ENCODE results near the gene PLA2G5.
"Not testable (repeated sequence)": the region's sequence is repeated elsewhere in the genome, so short reads cannot be mapped to it uniquely, and the experiment has no call there.

Gene PLA2G5, protein sequence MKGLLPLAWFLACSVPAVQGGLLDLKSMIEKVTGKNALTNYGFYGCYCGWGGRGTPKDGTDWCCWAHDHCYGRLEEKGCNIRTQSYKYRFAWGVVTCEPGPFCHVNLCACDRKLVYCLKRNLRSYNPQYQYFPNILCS

DNA sequence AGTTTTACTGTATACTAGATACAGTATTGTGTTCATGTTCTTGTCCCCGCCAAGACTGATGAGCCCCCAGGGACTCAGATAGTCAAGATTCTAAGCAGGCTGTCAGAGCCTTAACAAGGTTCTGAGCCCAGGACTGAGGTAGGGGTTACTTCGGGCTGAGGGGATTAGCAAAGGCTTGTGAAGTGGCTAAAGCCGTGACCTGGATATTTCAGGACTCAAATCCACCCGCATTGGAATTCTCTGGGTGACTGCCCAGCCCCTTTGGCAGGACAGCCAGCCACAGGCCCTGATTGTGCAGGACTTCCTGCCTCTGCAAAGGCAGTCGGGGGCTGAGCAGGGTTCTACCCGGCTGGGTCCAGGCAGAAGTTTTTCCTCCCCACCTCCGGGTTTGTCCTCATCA is at the start of gene PLA2G5:
Gene PLA2G5 (plus strand): TSS at position 321 of the 400 bp plus-strand sequence. CDS start 14,637 bp downstream, outside the sequence.
- peak in 6 of 10 donors; percentile 7 to 56 (median 38) for DNase-seq

DNA sequence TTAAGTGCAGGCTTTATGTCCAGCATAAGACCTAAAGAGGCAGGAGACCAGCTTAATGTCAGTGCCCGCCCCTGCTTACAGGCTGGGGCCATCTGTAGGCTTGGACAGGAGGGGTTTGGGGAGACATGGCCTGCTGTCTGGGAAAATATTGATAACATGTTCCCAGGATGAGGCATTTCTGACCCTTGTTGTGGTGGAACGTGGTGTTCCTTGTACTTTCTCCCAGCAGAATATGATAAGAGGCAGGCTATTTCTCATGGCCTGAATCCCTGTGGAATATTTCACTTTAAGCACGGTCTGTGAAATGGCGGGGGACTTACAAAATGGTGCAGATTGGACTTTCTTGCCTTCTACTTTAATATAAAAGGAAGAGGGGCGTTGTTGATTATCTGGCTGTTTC is 41.9 kb upstream of the PLA2G5 start:
- intact Hi-C loops (cut with DNase I) = no loop called here
- DNase-seq = no peak

More for the DNA sequence above, at the start of gene PLA2G5:
- intact Hi-C loops (cut with DNase I) = no loop called here

DNA sequence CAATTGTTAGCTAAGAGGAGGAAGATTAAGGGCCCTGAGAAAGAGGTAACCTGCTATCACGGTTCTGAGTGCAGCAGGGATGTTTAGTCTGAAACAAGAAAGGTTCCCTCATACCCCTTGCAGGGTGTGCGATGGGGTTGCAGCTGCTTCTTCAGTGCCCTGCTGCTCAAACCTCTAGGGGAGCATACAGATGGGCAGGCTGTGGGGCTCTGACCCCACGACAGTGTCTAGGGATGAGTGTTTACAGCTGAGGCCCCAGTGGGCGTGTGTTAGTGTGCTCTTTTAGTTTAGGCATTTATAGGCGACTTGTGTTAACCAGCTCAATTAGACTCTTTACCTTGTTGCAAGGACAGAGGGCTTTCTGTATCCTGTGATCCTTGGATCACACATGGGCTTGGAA is 41.3 kb upstream of the PLA2G5 start:
- no peak for DNase-seq
- intact Hi-C loops (cut with DNase I) = no loop called here

DNA sequence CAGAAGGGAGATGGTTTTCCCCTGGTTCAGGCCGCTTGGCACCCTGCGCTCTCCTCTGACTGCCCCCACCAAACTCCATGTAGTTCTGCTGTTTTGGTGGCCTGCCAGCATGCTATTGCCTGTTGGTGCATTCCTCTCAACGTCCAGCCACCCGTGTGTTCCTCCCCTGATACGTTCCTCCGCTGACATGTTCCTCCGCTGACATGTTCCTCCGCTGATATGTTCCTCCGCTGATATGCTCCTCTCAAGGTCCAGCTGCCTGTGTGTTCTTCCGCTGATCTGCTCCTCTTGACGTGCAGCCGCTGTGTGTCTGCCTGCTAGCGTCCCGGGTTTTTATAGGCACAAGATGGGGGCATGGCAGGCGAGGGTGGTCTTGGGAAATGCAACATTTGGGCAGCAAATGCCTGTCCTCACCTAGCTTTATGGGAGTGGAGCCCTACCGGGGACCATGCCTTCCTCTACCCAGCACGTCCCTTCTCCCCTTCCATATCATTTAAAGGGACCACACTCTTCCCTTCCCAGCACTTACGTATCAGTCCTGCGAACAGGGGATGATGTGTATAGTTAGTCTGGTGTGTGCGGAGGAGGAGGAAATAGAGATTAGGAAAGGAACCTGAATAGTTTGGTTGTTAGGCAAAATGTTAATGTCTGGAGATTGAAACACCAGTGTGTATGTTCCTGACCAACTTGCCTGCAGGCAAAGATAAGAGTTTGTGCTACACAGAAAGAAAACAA is 40.6 kb upstream of the PLA2G5 start:
- intact Hi-C loops (cut with DNase I) = no loop called here
- DNase-seq = no peak

DNA sequence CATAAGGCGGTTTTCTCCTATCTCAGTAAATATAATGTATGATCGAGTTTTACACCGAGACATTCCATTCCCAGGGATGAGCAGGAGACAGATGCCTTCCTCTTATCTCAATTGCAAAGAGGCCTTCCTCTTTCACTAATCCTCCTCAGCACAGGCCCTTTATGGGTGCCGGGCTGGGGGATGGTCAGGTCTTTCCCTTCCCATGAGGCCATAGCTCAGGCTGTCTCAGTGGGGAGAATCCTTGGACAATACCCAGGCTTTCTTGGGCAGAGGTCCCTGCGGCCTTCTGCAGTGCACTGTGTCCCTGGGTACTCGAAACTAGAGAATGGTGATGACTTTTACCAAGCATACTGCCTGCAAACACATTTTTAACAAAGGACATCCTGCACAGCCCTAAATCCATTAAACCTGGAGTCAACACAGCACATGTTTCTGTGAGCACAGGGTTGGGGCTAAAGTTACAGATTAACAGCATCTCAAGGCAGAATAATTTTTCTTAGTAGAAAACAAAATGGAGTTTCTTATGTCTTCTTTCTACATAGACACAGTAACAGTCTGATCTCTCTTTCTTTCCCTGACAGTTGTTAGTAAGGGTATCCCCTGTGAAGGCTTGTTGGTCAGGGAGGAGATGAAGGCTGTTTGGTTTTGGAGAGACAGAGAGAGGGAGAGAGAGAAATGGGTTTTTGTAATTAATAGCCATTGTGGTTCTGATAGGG is 39.4 kb upstream of the PLA2G5 start:
- DNase-seq; intact Hi-C loops (cut with DNase I): not testable (repeated sequence)

DNA sequence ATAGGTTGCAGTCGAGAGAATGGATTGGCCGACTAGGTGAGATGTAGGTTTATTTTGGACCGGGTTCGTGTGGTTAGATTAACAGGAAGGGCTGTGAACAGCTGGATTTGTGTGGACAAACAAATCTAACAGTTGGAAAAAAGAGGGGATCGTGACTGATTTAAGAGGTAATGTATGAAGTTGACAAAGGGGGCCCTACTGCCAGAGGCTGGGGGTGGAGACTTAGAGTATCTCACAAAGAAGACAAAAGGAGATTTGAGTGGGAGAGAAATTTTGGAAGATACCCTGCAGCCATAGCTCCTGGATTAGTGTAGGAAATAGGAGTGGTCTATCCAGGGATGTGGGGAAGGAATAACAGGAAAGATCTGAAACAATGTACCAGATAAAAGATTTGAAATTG is 38.8 kb upstream of the PLA2G5 start:
- intact Hi-C loops (cut with DNase I) = no loop called here
- DNase-seq = no peak

DNA sequence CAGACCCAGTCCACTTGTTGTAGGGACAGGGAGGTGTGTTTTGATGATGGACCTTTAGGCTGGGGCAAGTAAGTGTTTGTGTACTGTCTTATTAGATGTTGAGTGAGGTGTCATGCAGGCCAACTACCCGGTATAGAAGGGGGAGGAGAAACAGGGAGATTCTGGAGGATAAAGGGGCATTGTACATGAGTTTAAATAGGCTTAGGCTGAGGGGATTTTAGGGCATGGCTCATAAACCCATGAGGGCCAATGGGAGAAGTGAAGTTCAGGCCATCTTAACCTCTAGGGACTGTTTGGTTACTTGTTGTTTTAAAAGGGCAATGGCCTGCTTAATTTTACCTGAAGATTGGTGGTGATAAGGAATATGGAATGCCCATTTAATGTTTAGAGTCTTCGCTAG is 38.2 kb upstream of the PLA2G5 start:
- intact Hi-C loops (cut with DNase I) = no loop called here
- DNase-seq = no peak

DNA sequence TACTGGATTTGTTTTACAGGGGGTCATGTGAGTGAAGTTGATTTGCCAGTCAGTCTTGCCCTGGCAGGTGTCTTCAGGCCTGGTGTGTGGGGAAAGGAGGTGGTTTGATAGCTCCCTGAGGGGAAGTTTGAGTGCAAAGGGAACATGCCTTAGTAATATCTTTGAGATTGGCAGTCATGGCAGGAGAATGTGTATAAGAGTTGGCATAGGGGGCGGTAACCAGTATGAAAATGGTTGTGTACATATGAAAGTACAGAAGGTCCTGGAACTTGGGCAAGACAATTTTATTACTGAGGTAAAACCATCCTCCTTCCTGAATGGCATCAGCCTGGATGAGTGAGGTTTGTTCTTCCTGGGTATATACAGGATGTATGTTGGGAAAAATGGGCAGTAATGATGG is 37.6 kb upstream of the PLA2G5 start:
- intact Hi-C loops (cut with DNase I) = no loop called here
- no peak for DNase-seq

DNA sequence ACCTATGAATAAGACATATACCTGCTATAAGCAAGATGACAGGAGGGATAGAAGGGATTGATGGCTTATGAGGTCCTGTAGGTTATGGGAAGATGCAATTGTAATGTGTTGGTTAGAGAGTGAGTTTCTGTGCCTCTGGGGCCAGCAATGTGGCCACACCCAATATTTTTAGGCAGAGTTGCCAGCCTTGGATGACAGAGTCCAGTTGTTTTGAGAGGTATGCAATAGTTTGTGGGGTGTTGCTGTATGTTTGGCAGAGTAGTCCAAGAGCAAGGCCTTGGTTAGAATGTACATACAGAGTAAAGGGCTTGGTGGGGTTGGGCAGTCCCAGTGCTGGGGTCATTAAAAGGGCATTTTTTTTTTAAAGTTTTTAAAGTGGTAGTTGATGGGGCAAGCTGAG is 36.6 kb upstream of the PLA2G5 start:
- intact Hi-C loops (cut with DNase I) = no loop called here
- no peak for DNase-seq

DNA sequence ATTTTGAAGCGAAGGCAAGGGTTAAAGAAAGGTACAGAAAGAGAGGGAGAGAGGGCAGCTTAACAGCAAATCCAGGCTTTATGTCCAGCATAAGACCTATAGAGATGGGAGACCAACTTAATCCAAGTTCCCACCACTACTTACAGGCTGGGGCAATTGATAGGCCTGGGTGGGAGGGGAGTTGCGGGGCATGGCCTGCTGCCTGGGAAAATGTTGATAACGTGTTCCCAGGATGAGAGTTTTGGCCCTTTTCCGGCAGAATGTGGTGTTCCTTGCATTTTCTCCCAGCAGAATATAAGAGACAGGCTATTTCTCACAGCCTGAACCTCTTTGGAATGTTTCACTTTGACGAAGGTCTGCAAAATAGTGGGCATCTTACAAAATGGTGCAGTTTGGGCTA is 34.9 kb upstream of the PLA2G5 start:
- intact Hi-C loops (cut with DNase I) = no loop called here
- DNase-seq = no peak

DNA sequence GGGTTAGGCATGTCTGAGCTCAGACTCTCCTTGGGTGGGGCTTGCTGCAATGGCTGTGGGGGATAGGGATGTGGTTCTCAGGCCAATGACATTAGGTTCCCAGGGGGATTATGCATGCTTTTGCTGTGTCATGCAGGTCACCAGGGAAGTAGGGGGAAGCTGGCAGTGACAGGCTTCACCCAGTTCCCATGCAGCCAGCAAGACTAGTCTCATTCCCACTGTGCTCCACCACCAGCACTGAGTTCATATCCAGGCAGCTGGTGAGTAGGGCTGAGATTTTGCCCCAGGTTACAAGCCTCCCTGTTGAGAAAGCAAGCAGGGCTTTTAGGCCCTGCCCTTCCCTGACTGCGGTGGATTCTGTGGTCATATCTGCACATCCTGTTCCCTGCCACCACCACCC is 32.1 kb upstream of the PLA2G5 start:
- intact Hi-C loops (cut with DNase I) = no loop called here
- no peak for DNase-seq

DNA sequence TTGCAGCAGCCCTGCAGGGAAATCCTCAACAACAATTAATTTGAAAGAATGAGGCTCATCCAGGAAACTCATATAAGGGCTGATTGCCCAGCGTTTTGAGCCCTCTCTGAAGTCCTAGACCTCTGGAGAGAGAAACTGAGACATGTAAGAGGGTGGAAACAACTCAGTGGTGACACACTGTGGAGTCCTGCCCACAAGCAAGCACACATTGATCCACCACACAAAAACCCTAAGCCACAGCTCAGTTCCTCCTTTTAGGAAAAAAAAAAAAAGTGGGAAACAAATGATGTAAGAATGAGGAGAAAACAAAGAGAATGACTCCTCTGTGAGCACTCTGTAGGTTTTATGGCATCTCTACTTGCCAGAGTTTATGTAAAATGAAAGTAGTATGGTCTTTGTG is 22.9 kb upstream of the PLA2G5 start:
- intact Hi-C loops (cut with DNase I) = no loop called here
- DNase-seq = no peak

DNA sequence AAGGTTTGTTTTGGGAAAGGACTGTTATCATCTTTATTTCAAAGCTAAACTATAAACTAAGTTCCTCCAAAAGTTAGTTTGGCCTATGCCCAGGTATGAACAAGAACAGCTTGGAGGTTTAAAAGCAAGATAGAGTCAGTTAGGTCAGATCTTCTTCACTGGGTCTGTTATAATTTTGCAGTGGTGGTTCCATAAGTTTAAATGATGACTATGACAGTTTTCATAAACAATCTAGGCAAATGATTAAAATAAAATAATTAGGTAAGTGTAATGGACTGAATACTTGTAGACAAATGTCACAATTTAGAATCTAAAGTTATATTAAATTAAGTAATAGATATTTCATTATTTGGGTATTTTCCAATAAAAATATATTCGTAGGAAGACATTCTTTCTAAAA is 21.4 kb upstream of the PLA2G5 start:
- intact Hi-C loops (cut with DNase I) = no loop called here
- DNase-seq = no peak

DNA sequence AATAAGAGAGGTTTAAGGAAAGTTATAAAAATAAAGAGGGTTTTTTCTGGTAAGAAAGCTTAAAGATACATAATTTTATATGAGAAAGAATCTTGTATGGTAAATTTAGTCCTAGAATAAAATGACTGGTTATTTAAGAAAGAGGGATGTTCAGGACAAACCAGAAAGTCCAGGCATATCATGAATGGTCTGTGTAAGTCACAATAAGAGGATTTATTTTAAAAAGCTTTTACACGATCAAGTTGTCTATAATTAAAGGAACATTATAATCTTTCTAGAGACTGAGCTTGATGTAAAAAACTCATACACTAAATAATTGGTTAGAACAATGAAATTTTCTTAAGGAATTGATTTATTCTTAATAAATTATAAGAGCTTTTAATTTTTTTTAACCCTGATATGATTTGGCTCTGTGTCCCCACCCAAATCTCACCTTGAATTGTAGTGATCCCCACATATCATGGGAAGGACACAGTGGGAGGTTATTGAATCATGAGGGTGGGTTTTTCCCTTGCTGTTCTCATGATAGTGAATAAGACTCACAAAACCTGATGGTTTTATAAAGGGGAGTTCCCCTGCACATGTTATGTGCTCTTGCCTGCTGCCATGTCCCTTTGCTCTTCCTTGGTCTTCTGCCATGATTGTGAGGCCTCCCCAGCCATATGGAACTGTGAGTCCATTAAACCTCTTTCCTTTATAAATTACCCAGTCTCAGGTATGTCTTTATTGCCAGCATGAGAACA is 20.8 kb upstream of the PLA2G5 start:
- DNase-seq; intact Hi-C loops (cut with DNase I): not testable (repeated sequence)

DNA sequence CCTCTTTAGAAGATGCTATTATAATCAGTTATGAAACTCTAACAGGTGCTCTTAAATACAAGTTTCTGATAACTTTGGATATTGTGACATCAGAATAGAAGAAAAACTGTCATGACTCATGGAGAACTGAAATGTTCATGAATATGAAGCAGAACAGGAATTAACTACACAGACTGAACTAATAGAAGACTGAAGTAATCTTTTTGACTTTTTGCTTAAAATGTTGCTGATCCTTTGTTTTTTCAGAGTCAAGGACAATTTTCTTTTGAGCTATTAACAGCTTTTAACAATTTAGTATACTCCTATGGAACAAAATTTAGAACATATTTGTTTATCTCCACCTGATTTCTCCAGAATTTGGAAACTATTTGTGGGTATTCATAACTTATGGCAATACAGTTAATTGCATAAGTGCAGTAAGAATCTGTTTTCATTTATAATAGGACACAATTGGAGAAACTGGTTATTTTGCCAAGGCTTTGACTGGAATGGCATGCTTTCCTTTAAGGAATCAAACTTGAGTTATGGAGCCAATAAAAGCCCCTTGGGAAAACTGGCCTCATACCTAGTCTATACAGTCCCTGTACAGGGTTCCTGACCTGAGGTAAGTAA is 18.7 kb upstream of the PLA2G5 start:
- DNase-seq = no peak
- intact Hi-C loops (cut with DNase I) = no loop called here

DNA sequence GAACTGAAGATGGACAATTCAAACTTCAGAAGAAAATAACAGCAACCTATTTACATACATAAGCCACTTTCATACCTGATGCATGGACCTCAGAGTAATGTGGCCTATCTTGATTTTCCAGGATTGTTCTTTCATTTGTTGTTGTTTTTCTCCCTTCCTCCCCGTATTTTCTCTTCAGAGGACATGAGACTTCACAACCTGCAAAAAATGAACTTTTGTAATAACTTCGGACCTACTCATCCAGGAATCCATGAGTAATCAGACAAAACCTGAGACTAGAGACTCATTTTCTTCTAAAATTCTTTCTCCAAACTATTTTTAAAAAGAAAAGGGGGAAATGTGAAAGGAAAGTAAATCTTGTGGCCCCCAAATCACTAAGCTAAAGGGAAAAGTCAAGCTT is 17.6 kb upstream of the PLA2G5 start:
- intact Hi-C loops (cut with DNase I) = no loop called here
- no peak for DNase-seq

DNA sequence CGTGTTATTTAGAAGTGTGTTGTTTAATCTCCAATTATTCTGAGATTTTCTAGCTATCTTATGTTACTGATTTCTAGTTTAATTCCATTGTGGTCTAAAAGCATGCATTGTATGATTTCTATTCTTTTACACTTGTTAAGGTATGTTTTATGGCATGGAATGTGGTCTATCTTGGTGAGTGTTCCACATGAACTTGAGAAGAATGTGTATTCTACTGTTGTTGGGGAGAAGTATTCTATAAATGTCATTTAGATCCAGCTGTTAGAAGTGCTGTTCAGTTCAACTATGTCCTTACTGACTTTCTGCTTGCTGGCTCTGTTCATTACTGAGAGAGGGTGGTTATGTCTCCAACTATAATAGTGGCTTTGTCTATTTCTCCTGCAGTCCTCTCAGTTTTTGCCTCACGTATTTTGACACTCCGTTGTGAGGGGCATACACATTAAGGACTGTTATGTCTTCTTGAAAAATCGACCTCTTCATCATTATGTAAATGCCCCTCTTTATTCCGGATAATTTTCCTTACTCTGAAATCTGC is 12.0 kb upstream of the PLA2G5 start:
- intact Hi-C loops (cut with DNase I) = no loop called here
- DNase-seq = no peak

DNA sequence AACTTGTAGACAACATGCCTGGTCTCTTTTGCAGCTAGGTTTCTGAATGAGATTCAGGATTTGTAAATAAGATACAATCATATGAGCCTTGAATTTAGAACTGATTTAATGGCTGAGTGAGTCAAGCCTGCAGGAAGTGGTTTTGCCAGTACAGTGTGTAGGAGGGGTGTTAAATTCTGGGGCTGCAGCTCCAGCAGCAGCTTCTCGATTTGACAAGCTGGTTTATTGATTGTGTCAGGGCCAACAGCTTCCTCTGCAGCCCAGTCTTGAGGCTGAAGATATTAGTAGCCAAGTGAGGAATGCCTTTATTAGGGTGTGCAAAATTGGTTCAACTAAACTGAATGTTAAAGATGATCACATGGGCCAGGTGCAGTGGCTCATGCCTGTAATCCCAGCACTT is 11.5 kb upstream of the PLA2G5 start:
- peak in 3 of 10 donors; percentile 15 to 86 (median 32) for DNase-seq

DNA sequence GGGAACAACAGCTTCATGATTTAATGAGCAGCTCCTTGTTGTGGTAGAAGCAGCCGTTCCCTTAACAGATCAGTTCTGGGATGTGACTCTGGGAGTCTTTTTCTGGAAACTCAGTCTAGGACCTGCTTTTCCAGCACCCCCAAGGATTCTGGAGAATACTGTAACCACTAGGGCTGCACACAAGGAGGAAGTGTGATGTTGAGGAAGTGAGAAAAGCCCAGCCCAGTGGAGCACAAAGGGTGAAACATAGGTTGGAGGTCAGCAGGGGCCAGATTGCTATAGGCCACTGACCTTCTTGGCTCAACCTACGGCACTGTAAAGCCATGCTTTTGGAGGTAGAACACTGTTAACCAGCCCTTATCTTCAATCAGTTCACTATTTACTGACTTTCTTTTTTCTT is 10.1 kb upstream of the PLA2G5 start:
- intact Hi-C loops (cut with DNase I) = no loop called here

More for the DNA sequence above, 11.5 kb upstream of the PLA2G5 start:
- intact Hi-C loops (cut with DNase I) = no loop called here

DNA sequence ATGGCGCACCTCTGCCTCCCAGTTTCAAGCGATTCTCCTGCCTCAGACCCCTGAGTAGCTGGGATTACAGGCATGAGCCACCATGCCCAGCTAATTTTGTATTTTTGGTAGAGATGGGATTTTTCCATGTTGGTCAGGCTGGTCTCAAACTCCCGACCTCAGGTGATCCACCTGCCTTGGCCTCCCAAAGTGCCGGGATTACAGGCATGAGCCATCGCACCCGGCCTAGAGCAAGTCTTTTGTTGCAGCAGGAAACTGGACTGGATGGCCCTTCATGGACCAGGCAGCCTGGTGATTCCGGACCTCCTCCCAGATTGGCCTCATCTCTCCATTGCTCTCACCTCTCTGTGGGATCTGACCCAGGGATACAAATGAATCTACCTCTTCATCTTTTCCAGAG is 9.2 kb upstream of the PLA2G5 start:
- intact Hi-C loops (cut with DNase I) = not testable (repeated sequence)

More for the DNA sequence above, 10.1 kb upstream of the PLA2G5 start:
- no peak for DNase-seq

More for the DNA sequence above, 9.2 kb upstream of the PLA2G5 start:
- not testable (repeated sequence) for DNase-seq
